HG03442 (cell line): ENCODE data around the gene EFCAB14.
"Not testable (repeated sequence)": the region's sequence is repeated elsewhere in the genome, so short reads cannot be mapped to it uniquely, and the experiment has no call there.

Source experiments
- ATAC-seq: cut with Tn5 transposase; IDR thresholded peaks from one replicate; pipeline ENCODE4 v1.9.1; 2021; ENCODE audit warnings: mild to moderate bottlenecking, moderate library complexity; ENCODE audit not compliant: unreplicated experiment

EFCAB14 gene

DNA sequence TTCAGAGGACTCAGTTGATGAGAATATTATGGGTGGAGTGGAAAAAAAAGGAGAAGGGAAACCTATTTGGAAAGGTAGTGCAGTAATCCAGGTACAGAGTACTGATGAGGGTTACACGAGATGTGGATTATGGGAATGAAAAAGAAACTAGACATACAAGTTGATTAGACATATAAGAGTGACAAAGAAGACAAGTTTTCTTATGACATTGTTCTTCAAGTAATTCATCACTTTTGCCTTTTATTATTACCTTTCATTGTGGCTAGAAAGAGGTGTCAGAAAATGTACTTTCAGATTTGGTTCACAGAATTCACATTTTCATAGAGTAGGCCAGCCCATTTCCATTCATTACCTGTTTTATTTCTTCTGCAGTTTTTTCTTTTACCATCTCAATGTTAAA is 61.1 kb downstream of the EFCAB14 start:
- no peak for ATAC-seq

DNA sequence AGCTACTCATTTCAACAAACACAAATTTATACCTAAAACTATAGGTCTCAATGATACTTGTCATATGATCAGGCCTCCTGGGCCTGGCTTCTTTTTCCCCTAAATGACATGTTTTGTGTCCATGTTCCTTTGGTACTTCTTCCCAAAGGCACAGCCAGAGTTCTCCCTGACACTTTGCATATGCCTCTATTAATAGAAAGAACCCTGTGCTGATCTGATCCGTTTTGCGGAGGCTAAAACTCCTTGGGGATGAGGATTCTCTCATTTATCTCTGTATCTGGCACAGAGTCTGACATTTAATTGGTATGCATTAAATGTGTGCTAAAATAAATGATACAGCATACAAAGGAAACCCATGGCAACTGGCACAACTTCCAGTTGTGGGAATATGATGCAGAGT is 62.3 kb downstream of the EFCAB14 start:
- no peak for ATAC-seq

DNA sequence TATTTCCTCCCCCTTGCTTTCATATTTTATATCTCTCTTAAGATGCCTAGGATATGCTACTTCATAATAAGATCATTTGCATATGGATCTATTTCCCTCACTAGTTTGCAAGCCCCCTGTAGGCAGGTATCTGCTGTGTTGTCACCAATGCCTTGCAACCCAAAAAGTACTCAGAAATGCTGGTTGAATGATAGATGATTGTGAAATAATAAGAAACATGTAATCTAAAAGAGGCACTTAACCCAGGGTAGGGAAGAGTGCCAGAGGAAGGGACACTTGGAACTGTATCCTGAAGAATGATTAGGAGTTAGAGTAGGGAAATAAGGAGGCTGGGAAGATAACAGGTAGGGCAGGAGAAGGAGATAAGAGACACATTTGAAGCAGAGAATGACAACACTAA is 63.1 kb downstream of the EFCAB14 start:
- no peak for ATAC-seq

DNA sequence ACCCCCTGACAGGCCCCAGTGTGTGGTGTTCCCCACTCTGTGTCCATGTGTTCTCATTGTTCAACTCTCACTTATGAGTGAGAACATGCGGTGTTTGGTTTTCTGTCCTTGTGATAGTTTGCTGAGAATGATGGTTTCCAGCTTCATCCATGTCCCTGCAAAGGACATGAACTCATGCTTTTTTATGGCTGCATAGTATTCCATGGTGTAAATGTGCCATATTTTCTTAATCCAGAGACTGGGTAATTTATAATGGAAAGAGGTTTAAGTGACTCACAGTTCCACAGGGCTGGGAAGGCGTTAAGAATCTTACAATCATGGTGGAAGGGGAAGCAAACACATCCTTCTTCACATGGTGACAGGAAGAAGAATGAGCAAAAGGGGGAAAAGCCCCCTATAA is 64.2 kb downstream of the EFCAB14 start:
- not testable (repeated sequence) for ATAC-seq

DNA sequence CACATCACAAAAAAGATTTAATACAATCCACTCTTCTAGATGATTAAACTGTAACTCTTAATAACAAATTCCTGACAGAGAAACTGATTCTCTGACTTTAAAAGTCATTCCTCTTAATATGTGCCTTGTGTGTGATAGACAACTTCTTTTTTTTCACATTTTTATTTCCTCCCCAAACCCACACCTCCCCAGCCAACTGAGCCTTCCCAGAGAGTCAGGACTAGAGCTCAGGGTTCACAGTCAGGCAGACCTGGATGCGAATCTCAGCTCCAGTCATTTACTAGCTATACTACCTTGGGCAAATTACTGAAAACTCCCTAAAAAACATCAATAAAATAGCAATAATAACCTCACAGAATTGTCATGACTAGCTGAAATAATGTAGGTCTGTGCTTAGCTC is 64.9 kb downstream of the EFCAB14 start:
- ATAC-seq = no peak

DNA sequence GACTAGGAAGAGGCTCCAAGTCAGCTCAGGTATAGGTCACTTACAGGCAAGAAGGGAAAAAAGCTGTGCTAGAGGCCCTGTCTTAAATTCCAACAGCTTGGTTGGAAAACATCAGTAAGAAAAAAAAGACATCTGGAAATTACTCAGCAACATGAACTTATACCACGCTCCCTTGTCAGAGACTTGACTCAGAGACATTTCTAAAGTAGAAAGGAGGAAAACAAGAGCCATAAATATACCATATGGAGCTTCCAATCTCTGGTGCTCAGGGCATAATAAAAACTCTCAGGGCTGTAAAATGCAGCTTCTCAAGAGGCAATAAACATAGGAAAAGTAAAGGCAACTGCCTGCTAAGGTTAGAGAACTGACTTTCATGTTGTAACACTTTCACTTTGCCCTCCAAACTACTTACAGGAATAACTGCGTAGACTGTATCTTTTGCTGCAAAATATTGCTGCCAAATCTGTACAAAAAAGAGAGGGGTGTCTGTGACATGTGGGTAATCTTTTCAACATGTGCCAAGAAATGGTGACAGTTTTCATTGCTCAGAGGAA is 65.4 kb downstream of the EFCAB14 start:
- no peak for ATAC-seq

DNA sequence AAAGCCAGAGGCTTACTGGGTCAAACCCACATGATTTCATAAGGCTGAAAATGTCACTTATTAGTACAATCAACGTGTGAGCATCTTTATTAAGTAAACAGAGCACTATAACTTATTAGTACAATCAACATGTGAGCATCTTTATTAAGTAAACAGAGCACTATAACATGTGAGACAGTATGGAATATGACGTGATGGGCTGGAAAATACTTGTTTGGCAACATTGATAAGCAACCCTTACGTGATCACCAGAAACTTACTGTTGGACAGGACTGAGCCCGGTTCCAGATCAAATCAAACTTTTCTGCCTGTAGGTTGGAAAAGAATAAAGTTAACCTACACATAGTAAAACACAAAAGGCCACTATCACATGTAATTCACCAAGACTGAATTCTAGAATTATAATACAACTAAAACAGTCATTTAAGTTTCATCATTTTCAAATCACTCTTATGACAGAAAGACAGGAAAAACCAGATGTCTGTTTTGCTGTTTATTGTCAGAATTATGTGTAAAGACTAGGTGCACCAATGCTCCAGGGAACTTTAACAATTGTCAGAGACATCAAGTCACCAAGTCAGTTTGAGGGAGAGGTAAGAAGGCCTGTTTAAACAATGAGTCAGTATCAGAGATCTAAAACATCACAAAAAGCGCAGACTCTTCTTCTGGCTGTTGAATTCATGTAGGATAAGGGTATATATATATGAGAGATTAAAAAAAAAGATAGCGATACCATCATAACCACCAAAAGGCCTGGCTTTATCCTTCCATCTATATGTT is 66.4 kb downstream of the EFCAB14 start:
- no peak for ATAC-seq

DNA sequence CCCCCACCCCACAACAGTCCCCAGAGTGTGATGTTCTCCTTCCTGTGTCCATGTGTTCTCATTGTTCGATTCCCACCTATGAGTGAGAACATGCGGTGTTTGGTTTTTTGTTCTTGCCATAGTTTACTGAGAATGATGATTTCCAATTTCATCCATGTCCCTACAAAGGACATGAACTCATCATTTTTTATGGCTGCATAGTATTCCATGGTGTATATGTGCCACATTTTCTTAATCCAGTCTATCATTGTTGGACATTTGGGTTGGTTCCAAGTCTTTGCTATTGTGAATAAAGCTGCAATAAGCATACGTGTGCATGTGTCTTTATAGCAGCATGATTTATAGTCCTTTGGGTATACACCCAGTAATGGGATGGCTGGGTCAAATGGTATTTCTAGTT is 67.8 kb downstream of the EFCAB14 start:
- not testable (repeated sequence) for ATAC-seq

DNA sequence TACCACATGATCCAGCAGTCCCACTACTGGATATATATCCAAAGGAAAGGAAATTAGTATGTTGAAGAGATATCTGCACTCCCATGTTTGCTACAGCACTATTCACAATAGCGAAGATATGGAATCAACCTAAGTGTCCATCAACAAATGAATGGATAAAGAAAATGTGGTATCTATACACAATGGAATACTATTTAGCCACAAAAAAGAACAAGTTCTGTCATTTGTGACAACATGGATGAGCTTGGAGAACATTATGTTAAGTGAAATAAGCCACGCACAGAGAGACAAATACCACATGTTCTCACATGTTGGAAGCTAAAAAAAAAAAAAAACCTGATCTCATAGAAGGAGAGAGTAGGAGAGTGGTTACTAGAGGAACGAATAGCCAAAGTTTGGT is 68.4 kb downstream of the EFCAB14 start:
- ATAC-seq = no peak

DNA sequence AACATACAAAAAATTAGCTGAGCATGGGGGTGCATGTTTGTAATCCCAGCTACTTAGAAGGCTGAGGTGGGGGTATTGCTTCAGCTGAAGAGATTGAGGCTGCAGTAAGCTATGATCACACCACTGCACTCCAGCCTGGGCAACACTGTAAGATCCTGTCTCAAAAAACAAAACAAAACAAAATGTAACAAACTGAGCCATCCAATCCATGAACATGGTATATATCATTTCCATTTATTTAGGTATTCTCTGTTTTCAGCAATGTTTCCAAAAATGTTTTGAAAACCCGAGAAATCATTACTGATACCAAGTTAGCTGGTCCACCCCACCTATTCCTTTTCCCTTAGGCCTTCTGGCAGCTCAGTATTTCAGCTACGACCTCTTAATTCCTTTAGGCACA is 69.2 kb downstream of the EFCAB14 start:
- ATAC-seq = no peak

DNA sequence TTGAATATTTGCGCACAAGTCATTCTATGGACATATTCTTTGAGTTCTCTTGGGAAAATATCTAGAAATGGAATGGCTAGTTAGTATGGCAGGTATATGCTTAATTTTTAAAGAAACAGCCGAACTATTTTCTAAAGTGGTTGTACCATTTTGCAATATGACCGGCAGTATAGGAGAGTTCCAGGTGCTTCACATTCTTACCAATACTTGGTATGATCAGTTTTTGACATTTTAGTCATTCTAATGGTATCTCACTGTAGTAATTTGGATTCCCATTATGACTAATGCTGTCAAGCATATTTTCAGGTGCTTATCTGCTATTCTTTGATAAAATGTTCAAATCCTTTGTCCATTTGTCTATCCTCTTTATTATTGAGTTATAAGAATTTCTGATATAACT is 71.3 kb downstream of the EFCAB14 start:
- no peak for ATAC-seq

DNA sequence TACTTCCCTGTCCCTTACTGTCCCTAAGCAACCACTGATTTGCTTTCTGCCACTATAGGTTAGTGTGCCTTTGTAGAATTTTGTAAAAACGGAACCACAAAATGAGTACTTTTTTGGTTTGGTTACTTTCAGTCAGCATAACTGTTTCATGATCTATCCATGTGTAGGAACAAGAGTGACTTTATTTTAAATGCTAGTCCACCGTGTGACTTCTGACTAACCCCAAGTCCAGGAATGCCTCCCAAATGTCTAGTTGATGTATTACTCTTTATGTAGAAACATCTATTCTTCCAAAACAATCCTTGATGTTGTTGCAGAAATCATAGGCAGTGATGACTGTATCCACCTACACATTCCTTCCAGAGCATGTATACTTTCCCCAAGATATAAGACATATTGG is 72.1 kb downstream of the EFCAB14 start:
- ATAC-seq = no peak

DNA sequence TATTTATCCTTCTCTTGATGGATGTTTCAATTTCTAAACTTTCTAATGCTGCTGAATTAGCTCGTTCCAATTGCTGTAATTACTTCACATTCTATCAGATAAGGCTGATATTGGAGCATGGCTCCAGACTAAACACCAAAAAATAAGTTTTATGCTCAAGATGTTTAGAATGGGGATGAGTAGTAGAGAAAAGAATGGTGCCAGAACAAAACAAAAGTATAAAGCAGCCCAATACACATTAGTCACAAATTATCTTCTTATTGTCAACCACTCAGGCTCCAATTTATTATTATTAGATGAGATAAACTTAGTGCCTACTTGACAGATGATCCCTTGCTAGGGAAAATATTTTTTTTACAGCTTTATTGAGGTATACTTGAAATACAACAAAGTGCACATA is 72.6 kb downstream of the EFCAB14 start:
- ATAC-seq = no peak

DNA sequence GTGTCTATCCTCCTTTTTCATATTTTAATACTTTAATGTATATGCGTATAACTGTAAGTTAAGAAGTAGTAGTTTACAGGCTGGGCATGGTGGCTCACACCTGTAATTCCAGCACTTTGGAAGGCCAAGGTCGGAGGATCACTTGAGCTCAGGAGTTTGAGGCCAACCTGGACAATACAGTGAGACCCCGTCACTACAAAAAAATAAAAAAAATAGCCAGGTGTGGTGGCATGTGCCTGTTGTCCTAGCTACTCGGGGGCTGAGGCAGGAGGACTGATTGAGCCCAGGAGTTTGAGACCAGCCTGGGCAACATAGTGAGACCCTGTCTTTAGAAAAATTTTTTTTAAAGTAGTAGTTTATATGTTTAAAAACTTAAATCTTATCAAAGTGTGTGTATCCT is 73.1 kb downstream of the EFCAB14 start:
- no peak for ATAC-seq

DNA sequence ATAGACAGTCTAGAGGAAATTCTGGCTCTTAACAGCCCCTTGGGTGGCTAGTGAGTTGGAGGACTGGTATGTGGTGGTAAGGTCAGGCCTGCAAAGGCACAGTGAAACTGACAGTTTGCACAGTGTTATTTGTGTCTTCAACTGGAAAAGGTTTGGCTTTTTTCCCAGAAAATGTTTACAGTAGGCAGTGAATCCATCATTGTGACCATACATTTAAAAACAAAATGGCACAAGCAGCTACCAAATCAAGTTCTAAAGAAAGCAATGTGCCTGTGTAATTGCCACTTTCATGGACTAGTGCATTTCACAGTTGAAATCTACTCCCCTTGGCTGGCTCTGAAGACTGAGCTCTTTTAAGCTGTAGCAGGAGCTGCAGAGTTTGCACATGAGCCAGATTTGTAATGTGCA is 75.5 kb downstream of the EFCAB14 start:
- ATAC-seq = no peak

DNA sequence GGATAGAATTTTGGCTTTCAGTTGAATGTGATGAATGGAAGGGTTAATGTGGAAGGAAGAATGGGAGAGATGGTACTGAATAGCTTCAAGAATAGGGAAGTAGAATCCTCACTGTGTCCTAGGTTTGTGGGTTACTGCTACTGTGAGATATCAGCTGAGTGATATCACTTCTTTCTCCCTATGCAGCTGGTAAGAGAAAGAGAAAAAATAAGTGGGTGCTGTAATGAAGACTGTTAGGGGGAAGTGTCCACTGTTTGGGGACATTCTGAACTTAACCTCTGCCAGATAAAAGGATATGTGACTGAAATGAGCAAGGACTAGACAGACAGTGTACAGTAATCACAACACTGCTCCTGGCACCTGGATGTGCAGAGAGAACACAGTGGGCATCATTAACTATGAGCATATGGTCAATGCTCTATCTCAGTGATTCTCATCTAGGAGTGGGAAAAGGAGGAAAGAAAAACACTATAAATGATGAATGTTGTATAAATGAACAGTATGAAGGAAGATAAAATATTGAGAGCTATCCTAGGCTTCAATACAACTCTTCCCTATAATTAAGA is 76.7 kb downstream of the EFCAB14 start:
- ATAC-seq = no peak

DNA sequence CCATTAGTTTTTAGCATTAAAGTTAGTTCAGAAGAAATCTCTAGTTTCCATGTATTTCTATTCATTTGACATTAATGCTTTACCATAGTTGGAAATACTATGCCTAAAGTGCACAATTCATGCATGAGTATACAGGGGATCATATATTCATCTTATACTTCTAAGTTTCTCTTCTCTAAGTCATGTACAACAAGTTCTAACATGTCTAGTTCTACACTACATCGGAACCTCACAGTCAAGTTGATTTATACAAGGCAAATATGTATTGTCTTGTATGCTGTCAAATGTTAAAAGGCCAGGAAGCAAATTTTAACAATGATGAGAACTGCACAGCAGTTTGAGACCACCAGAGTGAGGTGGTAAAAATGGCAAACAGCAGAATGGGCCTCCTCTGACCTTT is 79.4 kb downstream of the EFCAB14 start:
- ATAC-seq = no peak

DNA sequence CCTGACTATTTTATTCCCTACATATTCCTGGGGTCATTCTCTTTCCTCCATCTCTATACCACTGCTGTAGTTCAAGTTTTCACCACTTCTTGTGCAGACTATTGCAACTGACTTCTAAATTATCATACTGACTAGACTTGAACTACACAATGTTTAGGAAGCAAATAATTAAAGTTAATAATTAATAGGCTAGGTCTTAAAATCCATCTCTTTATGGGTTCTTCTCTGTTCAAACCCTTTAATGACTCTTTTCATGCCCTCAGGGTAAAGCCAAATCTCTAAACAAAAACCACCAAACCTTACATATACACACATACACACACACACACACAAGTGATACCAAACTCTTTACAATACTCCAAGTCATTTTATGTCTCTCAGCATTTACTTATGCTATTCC is 80.0 kb downstream of the EFCAB14 start:
- no peak for ATAC-seq

DNA sequence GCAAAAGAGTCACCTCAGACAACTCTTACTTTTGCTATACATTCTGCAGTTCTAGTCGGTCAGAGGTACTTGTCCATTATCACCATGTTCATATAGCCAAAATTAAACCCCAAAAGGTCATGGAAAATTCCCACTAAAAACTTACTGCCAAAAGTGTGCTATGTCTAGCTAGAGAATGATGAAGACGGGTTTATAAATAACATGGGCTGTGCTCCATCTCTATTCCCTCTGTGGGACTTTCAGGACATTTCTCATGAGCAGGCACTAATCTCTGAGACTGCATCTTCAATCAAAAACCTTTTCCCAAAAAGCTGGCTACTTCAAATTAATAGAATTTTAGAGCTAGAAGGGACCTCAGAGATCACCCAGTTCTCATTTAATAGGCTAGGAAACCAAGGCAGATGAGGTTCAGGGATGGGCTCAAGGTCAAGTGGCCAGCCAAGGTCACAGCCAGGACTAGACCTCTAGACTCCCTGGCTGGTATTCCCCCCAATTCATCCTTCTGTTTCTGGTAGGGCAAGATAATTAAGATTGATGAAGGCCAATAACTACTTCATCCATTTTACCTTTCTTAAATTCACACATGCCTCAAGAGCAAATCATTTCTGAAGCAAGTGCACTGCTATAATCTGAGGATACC is 81.3 kb downstream of the EFCAB14 start:
- ATAC-seq = no peak

DNA sequence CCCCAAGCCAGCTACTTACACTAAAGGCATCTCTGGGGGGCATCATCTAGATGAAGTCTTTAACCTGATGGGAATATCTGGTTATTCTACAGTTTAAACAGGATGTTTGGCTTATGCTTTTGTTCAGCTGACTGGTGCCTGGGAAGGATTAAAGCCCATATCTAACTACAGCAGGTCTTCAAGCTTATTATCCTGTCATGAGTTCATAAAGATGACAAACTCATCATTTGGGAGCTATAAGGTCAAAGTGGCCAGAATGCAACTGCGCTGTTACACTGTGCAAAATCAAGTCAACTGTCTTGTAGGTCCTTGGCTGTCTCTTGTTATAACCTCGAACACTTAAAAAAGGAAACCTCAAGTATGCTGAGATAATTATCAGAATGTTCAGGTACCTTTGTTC is 83.7 kb downstream of the EFCAB14 start:
- ATAC-seq = no peak

DNA sequence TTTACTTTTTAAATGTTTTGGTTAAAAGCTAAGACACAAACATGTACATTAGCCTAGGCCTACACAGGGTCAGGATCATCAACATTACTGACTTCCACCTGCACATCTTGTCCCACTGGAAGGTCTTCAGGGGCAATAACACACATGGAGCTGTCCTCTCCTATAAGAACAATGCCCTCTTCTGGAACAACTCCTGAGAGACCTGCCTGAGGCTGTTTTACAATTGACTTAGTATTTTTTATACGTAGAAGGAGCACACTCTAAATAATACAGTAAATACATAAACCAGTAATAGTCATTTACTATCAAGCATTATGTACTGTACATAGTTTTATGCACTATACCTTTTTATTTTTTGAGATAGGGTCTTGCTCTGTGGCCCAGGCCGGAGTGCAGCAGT is 88.2 kb downstream of the EFCAB14 start:
- no peak for ATAC-seq
